ENCODE measurements around the gene STRN4.
A peak's percentile ranks its signal among the peaks of the same experiment; 100 is the strongest.
"Not testable (repeated sequence)": the region's sequence is repeated elsewhere in the genome, so short reads cannot be mapped to it uniquely, and the experiment has no call there.

Gene STRN4

DNA sequence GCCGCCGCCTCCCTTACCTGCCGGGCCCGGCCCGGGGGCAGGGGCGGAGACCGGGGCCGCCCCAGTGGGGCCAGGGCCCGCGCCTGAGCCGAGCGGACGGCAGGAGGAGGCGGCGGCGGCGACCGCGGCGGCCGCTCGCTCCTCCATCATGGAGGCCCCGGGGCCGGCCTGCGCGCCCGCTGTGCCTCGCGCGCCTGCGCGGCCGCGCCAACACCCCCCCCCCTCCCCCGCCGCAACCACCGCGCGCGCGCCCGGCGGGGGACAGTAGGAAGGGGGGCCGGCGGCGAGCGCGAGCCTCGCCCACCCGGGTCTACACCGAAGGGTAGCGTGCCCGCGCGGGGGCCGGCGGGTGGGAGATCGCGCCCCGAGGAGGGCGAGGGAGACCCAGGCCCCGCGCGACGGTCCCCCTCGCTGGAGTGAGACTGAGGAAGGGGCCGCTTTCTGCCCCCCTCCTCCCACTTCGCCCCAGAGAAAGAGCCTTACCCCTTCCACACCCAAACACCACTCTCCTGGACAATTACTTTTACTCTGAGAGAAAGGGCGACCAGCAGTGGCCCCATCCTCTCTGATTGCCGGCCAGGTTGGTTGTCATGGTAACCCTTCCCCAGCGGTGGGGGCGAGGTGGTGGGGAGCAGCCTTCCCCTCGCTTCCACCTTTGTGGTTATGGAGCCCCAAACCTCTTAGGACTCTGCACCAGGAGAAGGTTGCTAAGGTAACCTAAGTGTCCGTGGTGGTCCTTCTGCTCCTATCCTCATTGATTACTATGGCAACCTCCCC is at the start of gene STRN4:
Gene STRN4 (minus strand): TSS at position 170 of the 777 bp plus-strand sequence. CDS start 20 bp downstream, at position 150.
- peak; percentile 59 for DNase-seq

- DNase-seq = peak; percentile 59
Observed at GRCh38 chr19:46791944-46792343, 45.7 kb upstream of the STRN4 start.

- DNase-seq = no peak
Observed at GRCh38 chr19:46789371-46789770, 43.1 kb upstream of the STRN4 start.

DNA sequence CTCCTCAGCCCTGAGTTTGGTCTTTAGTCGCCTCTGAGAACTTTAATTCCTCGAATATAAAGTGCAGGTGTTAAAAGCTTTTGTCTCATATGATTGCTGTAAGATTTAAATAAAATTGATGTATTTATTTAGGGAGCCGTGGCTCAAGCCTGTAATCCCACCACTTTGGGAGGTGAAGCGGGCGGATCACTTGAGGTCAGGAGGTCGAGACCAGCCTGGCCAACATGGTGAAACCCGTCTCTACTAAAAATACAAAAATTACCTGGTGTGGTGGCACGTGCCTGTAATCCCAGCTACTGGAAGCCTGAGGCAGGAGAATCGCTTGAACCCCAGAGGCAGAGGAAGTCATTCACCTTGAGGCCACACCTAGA is 42.7 kb upstream of the STRN4 start:
- DNase-seq = no peak

DNA sequence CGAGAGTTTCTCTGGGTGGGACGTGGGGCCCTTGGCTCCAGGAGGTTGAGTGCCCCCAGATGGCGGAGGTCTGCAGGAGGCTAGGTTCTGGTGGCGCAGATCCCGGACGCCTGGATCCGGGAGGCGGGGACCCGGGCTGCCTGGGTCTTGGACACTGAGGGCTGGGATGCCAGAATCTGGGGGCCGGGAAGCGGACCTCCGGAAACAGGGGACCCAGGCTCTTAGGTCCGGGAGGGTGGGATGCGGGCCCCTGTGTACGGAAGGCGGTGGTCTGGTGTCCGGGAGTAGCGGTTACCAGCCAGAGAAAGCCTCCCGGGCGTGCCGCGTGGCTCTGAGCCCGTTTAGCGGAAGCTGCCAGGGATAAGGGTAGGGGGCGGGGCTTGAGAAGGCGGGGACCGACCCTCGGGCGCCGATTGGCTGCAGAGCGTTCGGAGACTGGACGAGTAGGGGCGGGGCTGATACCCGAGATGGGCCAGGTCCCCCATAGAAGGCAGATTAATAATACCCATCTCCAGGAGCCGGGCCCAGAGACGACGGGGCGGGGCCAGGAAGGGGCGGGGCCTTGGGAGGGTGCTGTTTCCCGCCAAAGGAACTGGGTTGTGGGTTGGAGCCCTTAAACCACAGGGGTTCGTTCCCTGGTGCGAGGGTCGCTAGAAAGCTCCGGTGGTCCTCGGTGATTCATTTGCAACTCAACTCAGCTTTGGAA is 42.2 kb upstream of the STRN4 start, which contains the start of gene SLC1A5:
Gene SLC1A5 (minus strand): TSS at position 333 of the 706 bp plus-strand sequence. CDS start 629 bp downstream, outside the sequence.
- peak; percentile 97 for DNase-seq

DNA sequence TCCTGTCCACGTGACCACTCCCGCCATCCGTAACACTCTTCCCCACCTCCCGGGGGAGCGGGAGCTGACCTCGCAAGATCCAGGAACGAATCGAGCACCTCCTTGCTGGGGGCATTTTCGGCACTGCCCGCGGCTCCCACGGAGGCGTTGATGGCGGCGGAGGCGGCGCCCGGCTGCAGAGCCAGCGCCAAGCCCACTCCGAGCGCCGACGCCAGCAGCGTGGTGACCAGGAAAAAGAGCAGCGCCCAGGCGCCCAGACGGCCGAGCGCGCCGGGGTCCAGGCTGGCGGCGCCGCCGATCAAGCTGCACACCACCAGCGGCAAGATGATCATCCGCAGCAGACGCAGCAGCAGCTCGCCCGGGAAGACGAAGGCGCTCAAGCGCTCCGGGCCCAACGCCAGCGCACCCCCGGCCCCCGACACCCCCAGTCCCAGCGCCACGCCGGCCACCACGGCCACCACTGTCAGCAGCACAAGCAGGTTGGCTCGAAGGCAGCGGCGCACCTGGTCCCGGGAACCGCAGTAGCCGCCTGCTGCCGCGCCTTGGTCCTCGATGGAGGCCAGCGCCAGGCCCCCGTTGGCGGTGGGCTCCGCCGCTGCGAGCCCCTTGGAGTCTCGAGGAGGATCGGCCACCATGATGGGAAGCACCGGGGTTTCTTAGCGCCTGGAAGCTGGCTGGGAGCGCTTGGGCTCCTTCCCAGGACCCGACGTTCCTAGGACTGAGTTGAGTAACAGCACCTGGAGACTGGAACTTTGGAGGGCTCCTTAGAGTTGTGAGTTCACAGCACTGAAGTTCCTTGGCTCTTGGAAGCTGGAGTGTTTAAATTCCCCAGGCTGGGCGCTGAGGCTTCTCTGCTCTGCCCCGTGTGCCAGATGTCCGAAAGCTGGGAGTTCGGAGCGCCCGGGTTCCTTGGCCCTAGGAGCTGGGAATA is 41.3 kb upstream of the STRN4 start:
- DNase-seq = peak; percentile 11

GRCh38 chr19:46787040-46787330 is 40.7 kb upstream of the STRN4 start:
- DNase-seq = no peak

GRCh38 chr19:46786236-46787039 is 40.2 kb upstream of the STRN4 start:
- peak; percentile 89 for DNase-seq

DNA sequence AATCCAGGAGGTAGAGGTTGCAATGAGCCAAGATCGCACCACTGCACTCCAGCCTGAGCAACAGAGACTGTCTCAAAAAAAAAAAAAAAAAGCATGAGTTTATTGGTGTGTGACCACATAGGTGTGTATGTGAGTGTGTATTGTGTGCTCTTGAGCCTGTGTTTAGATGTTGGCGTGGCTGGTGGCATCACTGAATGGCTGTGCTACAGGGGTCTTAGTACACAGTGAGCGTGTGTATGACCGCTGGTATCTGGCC is 39.7 kb upstream of the STRN4 start:
- no peak for DNase-seq

GRCh38 chr19:46785054-46785979 is 39.1 kb upstream of the STRN4 start:
- no peak for DNase-seq

- DNase-seq = peak; percentile 45
Observed at GRCh38 chr19:46784262-46785053, 38.2 kb upstream of the STRN4 start.

DNA sequence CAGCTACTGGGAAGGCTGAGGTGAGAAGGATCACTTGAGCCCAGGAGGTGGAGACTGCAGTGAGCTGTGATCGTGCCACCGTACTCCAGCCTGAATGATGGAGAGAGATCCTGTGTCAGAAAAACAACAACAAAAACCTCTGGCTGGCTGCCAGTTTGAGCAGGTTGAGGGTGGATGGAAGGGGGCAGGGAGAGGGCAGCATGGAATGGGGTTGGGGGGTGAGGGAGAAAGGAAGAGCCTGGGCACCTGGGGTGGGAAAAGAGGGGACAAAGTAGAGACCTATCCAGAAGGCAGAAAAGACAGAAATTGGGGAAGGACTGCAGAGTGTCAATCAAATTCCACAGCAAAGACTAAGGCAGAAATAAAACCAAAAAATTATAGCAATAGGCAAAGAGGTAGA is 37.4 kb upstream of the STRN4 start:
- DNase-seq = no peak

GRCh38 chr19:46782355-46783019 is 36.2 kb upstream of the STRN4 start:
- DNase-seq = no peak

DNA sequence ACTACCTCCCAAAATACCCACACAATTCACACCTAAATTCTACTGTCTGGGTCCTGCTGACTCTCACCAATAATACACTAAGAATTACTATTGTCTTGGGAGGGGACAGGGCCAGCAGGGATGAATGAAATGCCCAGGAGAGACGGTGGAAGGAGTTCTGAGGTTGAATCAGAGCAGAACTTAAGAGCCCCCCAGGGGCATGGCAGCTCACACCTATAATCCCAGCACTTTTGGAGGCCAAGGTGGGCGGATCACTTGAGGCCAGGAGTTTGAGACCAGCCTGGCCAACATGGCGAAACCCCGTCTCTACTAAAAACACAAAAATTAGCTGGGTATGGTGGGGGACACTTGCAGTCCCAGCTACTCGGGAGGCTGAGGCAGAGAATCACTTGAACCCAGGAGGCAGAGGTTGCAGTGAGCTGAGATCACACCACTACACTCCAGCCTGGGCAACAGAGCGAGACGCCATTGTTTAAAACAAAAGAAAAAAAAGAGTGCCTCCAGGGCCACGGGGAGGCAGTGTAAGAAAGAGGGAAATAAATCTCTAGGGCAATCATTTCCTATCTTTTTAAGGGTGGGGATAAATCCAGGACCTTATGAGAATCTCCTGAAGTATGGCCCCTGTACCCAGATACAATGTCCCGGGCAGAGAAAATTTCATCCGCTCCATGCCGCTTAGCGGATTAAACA is 31.9 kb upstream of the STRN4 start:
- not testable (repeated sequence) for DNase-seq

DNA sequence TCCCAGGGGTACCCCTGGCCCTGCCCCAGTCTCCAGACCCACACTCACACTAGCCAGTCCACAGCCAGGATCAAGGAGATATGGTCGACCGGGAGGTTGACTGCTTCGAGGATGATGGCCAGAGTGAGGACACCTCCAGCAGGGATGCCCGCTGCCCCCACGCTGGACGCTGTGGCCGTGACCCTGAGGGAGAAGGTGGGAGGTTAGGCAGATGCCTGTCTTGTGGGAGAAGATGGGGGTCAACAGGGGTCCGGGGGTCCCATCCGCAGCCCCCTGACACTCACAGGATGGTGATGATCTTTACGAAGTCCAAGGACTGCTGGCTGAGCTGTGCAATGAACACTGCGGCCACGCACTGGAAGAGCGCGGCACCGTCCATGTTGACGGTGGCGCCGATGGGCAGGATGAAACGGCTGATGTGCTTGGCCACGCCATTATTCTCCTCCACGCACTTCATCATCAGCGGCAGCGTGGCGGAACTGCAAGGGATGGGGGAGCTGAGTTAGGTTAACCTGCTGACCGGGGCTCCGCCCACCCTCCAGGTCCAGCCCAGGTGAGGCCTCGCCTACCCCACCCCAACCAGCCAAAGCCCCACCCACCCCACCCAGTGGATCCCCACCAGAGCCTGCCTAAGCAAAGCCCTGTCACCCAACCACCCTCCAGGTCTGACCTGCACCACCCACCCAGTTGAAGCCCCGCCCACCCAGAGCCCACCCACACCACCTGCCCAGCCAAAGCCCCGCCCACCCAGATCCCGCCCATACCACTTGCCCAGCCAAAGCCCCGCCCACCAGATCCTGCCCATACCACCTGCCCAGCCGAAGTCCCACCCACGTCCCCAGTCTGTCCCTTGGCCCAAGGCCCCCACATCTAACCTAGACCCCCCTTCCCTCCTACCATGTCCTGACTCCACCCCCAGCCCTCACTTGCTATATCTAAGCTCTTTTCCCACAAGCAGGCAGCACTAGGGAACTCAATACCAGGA is 31.0 kb upstream of the STRN4 start:
- no peak for DNase-seq

- DNase-seq = no peak
Observed at GRCh38 chr19:46775642-46776258, 29.5 kb upstream of the STRN4 start.

- no peak for DNase-seq
Observed at GRCh38 chr19:46773018-46773399, 26.8 kb upstream of the STRN4 start.
